Panc1 (cell line): ENCODE data around the gene CNN3.

Experiments
- CTCF ChIP-seq: fragments of 450-650 bp; IDR thresholded peaks from 2 replicates; pipeline ENCODE4 v1.5.1; 2017; ENCODE audit warnings: mild to moderate bottlenecking
- POLR2AphosphoS5 ChIP-seq: IDR thresholded peaks from 2 replicates; pipeline ENCODE4 v1.6.1; 2012; ENCODE audit warnings: mild to moderate bottlenecking, low read depth, low read length, moderate library complexity
- SIN3A ChIP-seq: IDR thresholded peaks from 2 replicates; pipeline ENCODE4 v1.6.1; 2012; ENCODE audit warnings: low read depth, mild to moderate bottlenecking, low read length, moderate library complexity, borderline replicate concordance; ENCODE audit not compliant: insufficient read depth

GRCh38 chr1:94855307-94855700 lies 71.6 kb downstream of the CNN3 start:
- no peak for TF ChIP-seq CTCF
- no peak for TF ChIP-seq SIN3A
- no peak for TF ChIP-seq POLR2AphosphoS5
